Liver (tissue), 9 donors: Measurements from ENCODE around the gene AHNAK2. TPM values are rescaled to one million over a fixed set of nuclear protein-coding genes. Genes with fewer than 3 reads are reported as not detected.

Experiments used
- DNase-seq: peaks from one replicate; pipeline ENCODE4 v3.0.0-alpha.2; 2017; ENCODE audit warnings: low spot score
- H3K27ac ChIP-seq, 2 donors: one replicate each; pipeline ENCODE4 v1.7.0; 2013; ENCODE audit warnings: inconsistent platforms in 2 of 2, low read length in 2 of 2, control low read depth in 1 of 2, low read depth in 1 of 2, mild to moderate bottlenecking in 1 of 2
- H3K27me3 ChIP-seq, 4 donors: one replicate each; pipeline versions ENCODE4 v1.6.1 to v1.7.0; 2013; ENCODE audit warnings: low read length in 3 of 4, inconsistent platforms in 1 of 4, mild to moderate bottlenecking in 1 of 4, moderate library complexity in 1 of 4; ENCODE audit not compliant: control insufficient read depth in 4 of 4, insufficient read depth in 4 of 4
- H3K36me3 ChIP-seq, 4 donors: one replicate each; pipeline versions ENCODE4 v1.6.1 to v1.7.0; 2013; ENCODE audit warnings: low read length in 3 of 4, mild to moderate bottlenecking in 3 of 4, low read depth in 1 of 4, moderate library complexity in 1 of 4; ENCODE audit not compliant: control insufficient read depth in 4 of 4, insufficient read depth in 3 of 4
- H3K4me1 ChIP-seq, 4 donors: one replicate each; pipeline versions ENCODE4 v1.6.1 to v1.7.0; 2013; ENCODE audit warnings: low read length in 3 of 4, mild to moderate bottlenecking in 3 of 4, moderate library complexity in 1 of 4; ENCODE audit not compliant: control insufficient read depth in 4 of 4, insufficient read depth in 4 of 4
- H3K4me3 ChIP-seq, 3 donors: one replicate each; pipeline versions ENCODE4 v1.6.1 to v1.7.0; 2013; ENCODE audit warnings: low read length in 3 of 3, control low read depth in 1 of 3, low read depth in 1 of 3, mild to moderate bottlenecking in 1 of 3
- H3K9ac ChIP-seq, 2 donors: one replicate each; pipeline ENCODE4 v1.7.0; 2013; ENCODE audit warnings: low read length in 2 of 2, mild to moderate bottlenecking in 2 of 2, moderate library complexity in 2 of 2, control low read depth in 1 of 2, low read depth in 1 of 2
- H3K9me3 ChIP-seq, 4 donors: one replicate each; pipeline versions ENCODE4 v1.6.1 to v1.7.0; 2013; ENCODE audit warnings: low read length in 3 of 4; ENCODE audit not compliant: control insufficient read depth in 4 of 4
- ATF3 ChIP-seq: IDR thresholded peaks from 2 replicates; pipeline ENCODE4 v1.6.1; 2016; ENCODE audit warnings: antibody characterized with exemption
- CTCF ChIP-seq: fragments of 150-350 bp; IDR thresholded peaks from 2 replicates; pipeline ENCODE4 v1.5.1; 2017; ENCODE audit warnings: improper control_type of control experiment, low read depth, low read length; ENCODE audit not compliant: missing input control
- EGR1 ChIP-seq, 2 donors: IDR thresholded peaks; 2 replicates each; pipeline ENCODE4 v1.6.1; 2016 to 2018; ENCODE audit warnings: antibody characterized with exemption in 2 of 2, low read depth in 2 of 2
- FOXA1 ChIP-seq: IDR thresholded peaks from 2 replicates; pipeline ENCODE4 v1.6.1; 2016; ENCODE audit warnings: antibody characterized with exemption
- FOXA2 ChIP-seq: IDR thresholded peaks from 2 replicates; pipeline ENCODE4 v1.6.1; 2016; ENCODE audit warnings: antibody characterized with exemption
- GABPA ChIP-seq, 2 donors: IDR thresholded peaks in 1 of 2; conservative IDR thresholded peaks in 1 of 2; 2 replicates each; pipeline ENCODE4 v1.6.1; 2016; ENCODE audit warnings: antibody characterized with exemption in 2 of 2, mild to moderate bottlenecking in 1 of 2, moderate library complexity in 1 of 2
- HNF4A ChIP-seq, 2 donors: conservative IDR thresholded peaks; 2 replicates each; pipeline ENCODE4 v1.6.1; 2016; ENCODE audit warnings: antibody characterized with exemption in 2 of 2, mild to moderate bottlenecking in 2 of 2
- HNF4G ChIP-seq: IDR thresholded peaks from 2 replicates; pipeline ENCODE4 v1.6.1; 2016; ENCODE audit warnings: antibody characterized with exemption
- JUND ChIP-seq, 2 donors: IDR thresholded peaks; 2 replicates each; pipeline ENCODE4 v1.6.1; 2016; ENCODE audit warnings: antibody characterized with exemption in 2 of 2
- MAX ChIP-seq: IDR thresholded peaks from 2 replicates; pipeline ENCODE4 v1.6.1; 2016; ENCODE audit warnings: antibody characterized with exemption
- NR2F2 ChIP-seq: IDR thresholded peaks from 2 replicates; pipeline ENCODE4 v1.6.1; 2016; ENCODE audit warnings: antibody characterized with exemption
- RAD21 ChIP-seq, 2 donors: IDR thresholded peaks; 2 replicates each; pipeline ENCODE4 v1.6.1; 2016; ENCODE audit warnings: antibody characterized with exemption in 2 of 2, mild to moderate bottlenecking in 2 of 2
- REST ChIP-seq: IDR thresholded peaks from 2 replicates; pipeline ENCODE4 v1.6.1; 2016; ENCODE audit warnings: antibody characterized with exemption, mild to moderate bottlenecking
- RXRA ChIP-seq, 2 donors: IDR thresholded peaks; 2 replicates each; pipeline ENCODE4 v1.6.1; 2017 to 2018; ENCODE audit warnings: antibody characterized with exemption in 2 of 2, mild to moderate bottlenecking in 1 of 2
- SP1 ChIP-seq: IDR thresholded peaks from 2 replicates; pipeline ENCODE4 v1.6.1; 2018; ENCODE audit warnings: antibody characterized with exemption, mild to moderate bottlenecking
- TAF1 ChIP-seq: conservative IDR thresholded peaks from 2 replicates; pipeline ENCODE4 v1.6.1; 2016; ENCODE audit warnings: antibody characterized with exemption, mild to moderate bottlenecking
- YY1 ChIP-seq: IDR thresholded peaks from 2 replicates; pipeline ENCODE4 v1.6.1; 2016; ENCODE audit warnings: antibody characterized with exemption, mild to moderate bottlenecking
- ZBTB33 ChIP-seq: IDR thresholded peaks from 2 replicates; pipeline ENCODE4 v1.6.1; 2016; ENCODE audit warnings: antibody characterized with exemption
- WGBS: extraction: QIAGEN DNeasy Blood & Tissue Kit; methylation state at CpG from one replicate; pipeline ENCODE4 v1.1.7; 2013; 5-methylcytosine and 5-hydroxymethylcytosine counted together
- polyA plus RNA-seq, 2 donors: library from polyadenylated mRNA; stranded (reverse) in 1 of 2; unstranded in 1 of 2; fragments of 200-250 nt in 1 of 2; fragments of >200 nt in 1 of 2; fragmentation: Nextera tagmentation in 1 of 2; extraction: Ambion mirVana in 1 of 2; gene quantifications; one replicate each; pipeline versions ENCODE4 v1.2.1 to v1.2.3, GENCODE V29; 2013 to 2015
- total RNA-seq, 2 donors: library from RNA; depleted of rRNA; stranded (reverse); fragments of >200 nt; gene quantifications; one replicate each; pipeline ENCODE4 v1.2.3, GENCODE V29; 2014
- donor health status: healthy.
- donor health status: healthy.
- donor health status: healthy.
- donor health status: healthy.
- donor health status: healthy.

The AHNAK2 gene
- total and polyA plus RNA-seq, 4 donors: 0.05 to 2.6 (median 1.2) TPM

- 78% methylated on average over 19 of the region's 19 CpGs for WGBS
- H3K36me3 ChIP-seq: no peaks in the 10 kb centered on the region
- no peaks in the 10 kb centered on the region for H3K9me3 ChIP-seq
- H3K9ac ChIP-seq: no peak overlapping the region
- TF ChIP-seq NR2F2 (no peak), RXRA (IDR thresholded peaks at IDR 0.05) (no peak), SP1 (no peak), HNF4A (conservative IDR thresholded peaks at IDR 0.05) (no peak), GABPA (IDR thresholded peaks at IDR 0.05 in 1 of 2, conservative IDR thresholded peaks at IDR 0.05 in 1 of 2) (no peak), YY1 (no peak), EGR1 (IDR thresholded peaks at IDR 0.05; ENCODE audit: low read depth in 2 of 2) (no peak), ATF3 (no peak), HNF4G (no peak), FOXA2 (no peak), ZBTB33 (no peak), RAD21 (IDR thresholded peaks at IDR 0.05) (no peak), JUND (IDR thresholded peaks at IDR 0.05) (no peak), REST (no peak), TAF1 (no peak), CTCF (no peak), MAX (no peak), FOXA1 (no peak)
- H3K4me3 ChIP-seq: no peak overlapping the region
- peaks cover 0 to 4% (median under 1%) of the 10 kb centered on the region in 4 donors for H3K4me1 ChIP-seq
- DNase-seq: no peak
- no peak overlapping the region for H3K27ac ChIP-seq
- peaks cover 0 to 3% (median under 1%) of the 10 kb centered on the region in 4 donors for H3K27me3 ChIP-seq
Observed at GRCh38 chr14:104970231-104971068, 7.7 kb downstream of the AHNAK2 start.
